Nephron progenitor cell (in vitro differentiated cells): ENCODE measurements around the gene MINDY2.

ENCODE experiments used
- DNase-seq: peaks from one replicate; pipeline ENCODE4 v3.0.0; 2021
- H3K27ac Mint-ChIP-seq: 2 replicates; pipeline ENCODE4 v1.8.0; 2021; ENCODE audit warnings: mild to moderate bottlenecking, moderate library complexity, mixed read lengths
- H3K27me3 Mint-ChIP-seq: 2 replicates; pipeline ENCODE4 v1.8.0; 2021; ENCODE audit warnings: mild to moderate bottlenecking, low read depth, mixed read lengths; ENCODE audit not compliant: poor library complexity
- H3K36me3 Mint-ChIP-seq: 2 replicates; pipeline ENCODE4 v1.8.0; 2021; ENCODE audit warnings: low read depth, mixed read lengths
- H3K4me1 Mint-ChIP-seq: 2 replicates; pipeline ENCODE4 v1.8.0; 2021; ENCODE audit warnings: mixed read lengths
- H3K4me3 Mint-ChIP-seq: 2 replicates; pipeline ENCODE4 v1.8.0; 2021; ENCODE audit warnings: mild to moderate bottlenecking, moderate library complexity, mixed read lengths
- H3K9me3 Mint-ChIP-seq: 2 replicates; pipeline ENCODE4 v1.8.0; 2021; ENCODE audit warnings: mild to moderate bottlenecking, moderate library complexity, mixed read lengths
- CTCF ChIP-seq: fragments of 200-600 bp; sonication (generic); IDR thresholded peaks from 2 replicates; pipeline ENCODE4 v1.5.0; 2021; ENCODE audit warnings: antibody characterized with exemption

MINDY2 gene

DNA sequence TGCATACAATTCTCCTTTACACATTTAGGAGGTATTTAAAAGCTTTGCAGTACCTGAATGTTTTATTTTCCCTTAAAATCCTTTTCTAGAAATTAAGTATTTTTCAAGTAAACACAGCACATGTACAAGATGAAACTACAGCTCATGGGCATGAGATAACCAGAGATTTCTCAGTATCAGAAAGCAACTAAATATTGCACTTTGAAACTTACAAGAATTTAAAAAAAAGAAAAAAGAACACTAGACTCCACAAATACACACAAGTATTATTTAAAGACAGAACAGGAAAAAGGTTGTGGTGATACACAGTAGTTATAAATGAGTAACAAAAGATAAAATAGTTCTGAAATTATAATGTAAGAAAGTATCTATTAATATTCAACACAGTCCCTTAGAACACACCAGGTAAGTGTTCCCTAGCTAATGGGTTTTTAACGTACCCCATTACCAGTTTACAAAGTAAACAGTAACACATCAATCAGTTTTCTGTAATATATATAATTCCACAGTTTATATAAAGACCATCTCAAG is 127.1 kb downstream of the MINDY2 start:
- DNase-seq = no peak
- no peaks in the 10 kb centered on the region for H3K27me3 Mint-ChIP-seq
- peak overlapping the region; percentile 72 for H3K27ac Mint-ChIP-seq
- no peaks in the 10 kb centered on the region for H3K9me3 Mint-ChIP-seq
- H3K4me3 Mint-ChIP-seq = no peak overlapping the region
- H3K36me3 Mint-ChIP-seq = peaks cover 70% of the 10 kb centered on the region
- TF ChIP-seq CTCF = no peak
- peaks cover 4% of the 10 kb centered on the region for H3K4me1 Mint-ChIP-seq

GRCh38 chr15:58900631-58901030 is 129.5 kb downstream of the MINDY2 start:
- Mint-ChIP-seq H3K4me3 (no peak overlapping the region), H3K4me1 (peaks cover 4% of the 10 kb centered on the region), H3K36me3 (peaks cover 61% of the 10 kb centered on the region), H3K27ac (peak overlapping the region; percentile 45), H3K9me3 (no peaks in the 10 kb centered on the region), H3K27me3 (no peaks in the 10 kb centered on the region)
- no peak for DNase-seq
- no peak for TF ChIP-seq CTCF

DNA sequence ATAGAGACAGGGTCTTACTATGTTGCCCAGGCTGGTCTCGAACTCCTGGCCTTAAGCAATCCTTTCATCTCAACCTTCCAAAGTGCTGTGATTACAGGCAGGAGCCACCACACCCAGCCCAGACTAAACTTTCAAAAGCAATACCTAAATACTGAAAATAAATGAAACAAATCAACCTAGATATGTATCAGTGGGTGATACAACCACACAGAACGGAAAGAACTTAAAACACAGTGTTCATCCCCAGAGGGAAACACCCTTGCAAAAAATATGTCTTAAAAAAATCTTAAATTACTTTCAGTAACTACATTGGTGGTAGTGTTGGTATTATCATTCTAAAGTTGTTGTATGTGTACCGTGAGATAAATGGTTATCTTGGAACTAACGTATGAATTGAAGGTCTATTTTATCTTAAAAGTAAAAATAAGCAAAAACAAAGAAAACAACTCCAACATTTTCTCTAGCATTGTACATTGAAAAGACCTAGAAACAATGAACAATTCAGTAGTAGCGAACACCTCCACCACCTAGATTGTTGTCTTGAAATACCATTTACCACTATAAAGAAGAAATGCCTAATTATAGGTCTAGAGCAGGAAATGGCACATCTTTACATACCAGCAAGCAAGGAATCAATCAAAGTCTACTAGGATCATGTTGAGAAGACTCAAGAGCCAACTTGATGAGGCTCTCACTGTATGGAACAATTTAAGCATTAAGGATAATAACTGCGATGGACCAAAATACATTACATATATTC is 137.6 kb downstream of the MINDY2 start:
- no peaks in the 10 kb centered on the region for H3K9me3 Mint-ChIP-seq
- H3K4me1 Mint-ChIP-seq = no peaks in the 10 kb centered on the region
- no peak overlapping the region for H3K4me3 Mint-ChIP-seq
- TF ChIP-seq CTCF = no peak
- DNase-seq = no peak
- no peaks in the 10 kb centered on the region for H3K27me3 Mint-ChIP-seq
- H3K36me3 Mint-ChIP-seq = peaks cover 78% of the 10 kb centered on the region
- H3K27ac Mint-ChIP-seq = no peak overlapping the region

GRCh38 chr15:58909616-58910015 is 138.5 kb downstream of the MINDY2 start:
- H3K27me3 Mint-ChIP-seq = no peaks in the 10 kb centered on the region
- H3K36me3 Mint-ChIP-seq = peaks cover 83% of the 10 kb centered on the region
- no peak overlapping the region for H3K4me3 Mint-ChIP-seq
- peak overlapping the region; percentile 55 for H3K27ac Mint-ChIP-seq
- no peaks in the 10 kb centered on the region for H3K4me1 Mint-ChIP-seq
- H3K9me3 Mint-ChIP-seq = no peaks in the 10 kb centered on the region
- no peak for DNase-seq
- no peak for TF ChIP-seq CTCF

- Mint-ChIP-seq H3K36me3 (peaks cover 81% of the 10 kb centered on the region), H3K4me1 (no peaks in the 10 kb centered on the region), H3K9me3 (no peaks in the 10 kb centered on the region), H3K4me3 (no peak overlapping the region), H3K27me3 (no peaks in the 10 kb centered on the region), H3K27ac (no peak overlapping the region)
- no peak for DNase-seq
- TF ChIP-seq CTCF = no peak
Observed at GRCh38 chr15:58910456-58910855, 139.4 kb downstream of the MINDY2 start.
